RKO (cell line): Measurements from ENCODE around the gene MRPL12.

ENCODE experiments used
- DNase-seq: peaks from one replicate; pipeline ENCODE4 v3.0.0-alpha.2; 2016; ENCODE audit warnings: low spot score

MRPL12 gene

DNA sequence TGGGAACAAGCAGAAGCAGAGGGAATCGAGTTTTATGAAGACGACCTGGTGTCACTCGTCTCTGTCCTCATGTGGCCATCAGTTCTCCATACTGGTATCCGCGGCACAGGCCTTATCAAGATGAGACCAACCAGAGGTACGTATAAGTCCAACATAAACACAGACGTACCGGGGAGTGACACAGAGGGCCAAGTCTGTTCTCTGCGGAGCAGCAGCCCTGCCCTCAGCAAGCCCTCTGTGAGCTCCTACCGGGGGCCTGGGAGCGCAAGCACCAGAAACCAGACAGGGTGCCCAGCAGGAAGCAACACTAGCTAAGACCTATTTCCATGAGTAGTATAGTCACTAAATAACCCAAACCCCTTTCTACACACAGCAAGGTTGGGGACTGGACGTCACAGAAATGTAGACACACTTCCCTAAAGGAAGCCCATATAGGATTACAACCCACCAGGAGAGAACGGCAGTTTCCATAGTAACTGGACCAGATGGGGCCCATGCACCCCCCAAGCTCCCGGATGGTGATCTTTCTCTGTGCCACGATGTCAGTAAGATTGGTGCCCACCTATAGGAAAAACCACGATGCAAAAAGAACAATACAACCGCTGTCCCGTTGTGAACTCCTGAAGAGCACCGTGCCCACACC is 20.5 kb upstream of the MRPL12 start:
- peak; percentile 45 for DNase-seq

DNA sequence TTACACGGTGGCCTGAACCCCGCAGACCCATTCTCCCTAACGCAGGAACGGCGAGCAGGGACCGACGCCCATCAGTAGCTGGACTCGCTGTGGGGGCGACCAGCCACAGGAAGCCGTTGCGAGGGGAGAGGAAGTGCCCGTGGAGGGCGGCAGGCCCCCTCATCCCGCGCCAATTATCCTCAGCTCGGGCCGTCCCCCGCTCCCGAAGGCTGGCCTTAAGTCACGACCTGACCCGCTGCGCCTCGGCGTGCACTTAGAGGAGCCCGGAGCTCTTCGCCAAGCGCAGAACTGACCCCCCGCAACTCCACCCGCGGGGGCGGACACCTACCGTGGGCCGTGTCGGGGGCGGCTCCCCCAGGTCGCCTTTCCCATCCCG is 20.0 kb upstream of the MRPL12 start:
- DNase-seq = no peak

DNA sequence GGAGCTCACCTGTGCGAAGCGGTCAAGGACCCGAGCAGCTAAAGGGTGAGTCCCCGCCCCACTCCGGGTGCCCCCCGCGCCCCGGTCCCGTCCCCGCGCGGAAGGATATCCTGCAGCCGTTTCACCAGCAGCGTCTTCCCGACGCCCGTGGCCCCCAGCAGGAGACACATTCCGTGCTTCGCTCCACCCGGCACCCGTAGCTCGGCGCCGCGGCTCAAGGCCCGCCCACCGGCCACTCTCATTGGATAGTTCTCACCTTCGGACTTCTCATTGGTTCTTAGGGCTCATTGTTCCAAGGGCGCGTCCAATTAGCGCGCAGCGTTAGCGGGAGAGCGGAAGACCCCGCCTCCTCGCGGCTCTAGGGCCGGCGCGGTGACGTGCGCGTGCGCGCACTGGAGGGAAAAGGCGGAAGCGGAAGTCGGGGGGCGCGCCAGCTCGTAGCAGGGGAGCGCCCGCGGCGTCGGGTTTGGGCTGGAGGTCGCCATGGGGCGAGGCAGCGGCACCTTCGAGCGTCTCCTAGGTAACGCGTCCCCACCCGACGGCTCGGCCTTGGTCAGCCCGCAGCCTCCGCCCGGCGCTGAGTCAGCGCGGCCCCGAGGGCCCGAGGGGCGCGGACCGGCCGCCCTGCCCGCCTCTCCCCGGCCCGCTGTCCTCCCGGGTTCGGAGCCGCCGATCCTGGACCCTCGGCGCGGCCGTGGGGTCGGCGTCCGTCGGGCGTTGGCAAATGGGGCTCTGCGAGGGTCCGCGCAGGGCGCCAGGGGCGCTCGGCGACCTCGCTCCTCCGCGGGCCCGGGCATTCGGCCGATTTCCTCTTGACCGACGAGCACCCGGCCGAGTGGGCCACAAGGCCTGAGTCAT is 19.4 kb upstream of the MRPL12 start, which contains the start of the genes ARL16 and HGS:
Gene ARL16, minus strand, starts transcription at position 214 of the 858 bp plus-strand sequence. Its CDS starts 44 bp downstream, at position 170.
Gene HGS, plus strand, starts transcription at position 428 of the 858 bp plus-strand sequence. Its CDS starts 56 bp downstream, at position 484.
- peak; percentile 98 for DNase-seq

DNA sequence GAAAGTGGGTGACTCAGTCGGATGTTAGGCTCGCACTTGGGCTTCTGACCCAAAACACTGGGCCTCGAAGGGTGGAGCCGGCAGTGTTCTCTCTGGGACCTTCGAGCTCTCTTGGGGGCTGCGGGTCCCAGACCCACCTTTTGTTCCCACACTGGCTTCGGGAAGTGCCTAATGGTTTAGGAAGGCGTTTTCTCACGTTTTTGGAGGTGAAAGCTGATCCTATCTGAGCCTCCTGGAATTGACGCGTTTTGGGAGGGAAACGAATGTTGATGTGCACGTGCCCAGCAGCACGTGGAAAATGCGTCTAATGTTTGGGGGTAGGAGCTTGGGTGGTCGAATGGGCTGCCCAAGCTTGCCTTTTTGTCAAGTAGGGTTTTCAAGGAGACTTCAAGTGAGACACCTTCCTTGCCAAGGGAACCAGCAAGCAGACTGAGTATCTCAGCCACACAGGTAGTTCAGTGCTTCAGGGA is 18.7 kb upstream of the MRPL12 start:
- no peak for DNase-seq

DNA sequence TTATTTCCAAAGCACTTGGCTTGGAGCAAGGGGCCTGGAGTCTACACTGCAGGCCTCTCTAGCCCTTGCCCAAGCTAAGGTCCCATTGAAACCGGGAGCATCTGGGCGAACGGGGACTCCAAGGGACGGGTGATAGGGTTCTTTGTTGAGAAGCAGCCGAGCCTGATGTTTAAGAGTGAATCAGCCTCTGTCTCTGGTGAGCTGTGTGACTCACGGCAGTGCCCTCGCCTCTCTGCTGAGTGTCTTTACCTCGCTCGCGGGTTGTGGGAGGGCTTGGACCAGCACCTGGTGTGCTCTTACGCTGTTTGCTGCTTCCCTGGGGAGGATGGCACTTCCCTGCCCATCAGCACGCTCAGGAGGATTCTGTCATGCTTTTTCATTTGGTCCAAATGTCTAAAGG is 18.1 kb upstream of the MRPL12 start:
- peak; percentile 91 for DNase-seq

DNA sequence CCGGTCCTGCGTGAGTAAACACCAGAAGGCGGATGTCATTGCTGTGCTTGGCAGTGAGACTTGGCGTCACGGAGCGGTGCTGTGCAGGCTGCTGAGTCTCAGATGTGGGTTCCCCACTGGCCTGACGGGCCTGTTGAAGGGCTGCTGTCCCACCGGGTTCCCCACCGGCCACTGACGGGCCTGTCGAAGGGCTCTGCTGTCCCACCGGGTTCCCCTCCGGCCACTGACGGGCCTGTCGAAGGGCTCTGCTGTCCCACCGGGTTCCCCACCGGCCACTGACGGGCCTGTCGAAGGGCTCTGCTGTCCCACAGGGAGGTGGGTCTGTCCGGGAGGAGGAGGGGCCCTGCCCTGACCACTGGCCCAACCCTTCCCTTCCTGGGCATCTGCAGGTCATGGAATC is 16.6 kb upstream of the MRPL12 start:
- no peak for DNase-seq

DNA sequence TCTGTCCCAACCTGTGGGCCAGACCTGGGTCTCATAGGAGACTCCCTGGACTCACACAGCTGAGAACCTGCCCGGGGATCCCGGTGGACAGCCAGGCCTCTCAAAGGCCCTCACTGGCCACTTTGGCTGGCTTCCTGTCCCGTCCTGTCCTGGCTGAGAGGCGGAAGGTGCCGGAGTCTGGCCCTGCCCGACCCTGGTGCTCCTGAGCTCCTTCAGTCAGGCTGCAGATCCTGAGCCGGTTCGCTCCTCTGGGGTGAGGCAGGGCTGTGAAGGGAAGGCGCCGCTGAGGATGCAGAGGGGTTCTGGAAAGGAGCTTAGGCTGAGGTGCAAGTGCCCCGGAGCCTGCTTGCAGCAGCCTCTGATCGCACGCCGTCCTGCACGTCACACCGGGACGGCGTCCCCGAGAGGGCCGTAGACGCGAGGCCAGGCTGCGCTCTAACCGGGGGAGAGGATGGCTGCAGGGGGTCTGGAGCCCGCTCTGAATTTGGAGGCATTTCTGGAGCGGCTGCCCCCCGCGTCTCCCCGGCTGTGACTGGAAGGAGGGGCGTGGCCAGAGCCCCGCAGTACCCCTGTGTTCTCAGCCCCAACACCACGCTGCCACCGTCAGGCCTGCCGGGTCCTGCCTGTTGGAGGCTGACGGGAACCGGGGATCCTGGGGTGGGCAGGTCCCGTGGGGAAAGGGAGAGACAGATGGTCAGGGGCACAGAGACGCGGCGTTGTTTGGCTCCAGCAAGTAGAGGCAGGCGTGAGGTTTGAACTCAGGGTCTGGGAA is 15.2 kb upstream of the MRPL12 start:
- DNase-seq = no peak

DNA sequence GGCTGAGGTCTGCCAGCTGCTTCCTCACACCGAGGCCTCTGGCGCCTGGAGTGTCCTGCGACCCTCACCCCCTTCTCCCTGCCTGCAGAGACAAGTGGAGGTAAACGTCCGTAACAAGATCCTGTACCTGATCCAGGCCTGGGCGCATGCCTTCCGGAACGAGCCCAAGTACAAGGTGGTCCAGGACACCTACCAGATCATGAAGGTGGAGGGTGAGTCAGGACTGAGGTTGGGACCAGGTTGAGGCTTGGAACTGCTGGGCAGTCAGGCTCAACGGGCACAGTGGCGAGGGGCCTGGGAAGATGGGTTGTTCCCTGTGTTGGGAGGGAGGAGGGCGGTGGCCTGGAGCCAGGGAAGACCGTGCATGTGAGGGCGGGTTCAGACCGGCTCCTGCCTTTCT is 14.6 kb upstream of the MRPL12 start:
- no peak for DNase-seq

DNA sequence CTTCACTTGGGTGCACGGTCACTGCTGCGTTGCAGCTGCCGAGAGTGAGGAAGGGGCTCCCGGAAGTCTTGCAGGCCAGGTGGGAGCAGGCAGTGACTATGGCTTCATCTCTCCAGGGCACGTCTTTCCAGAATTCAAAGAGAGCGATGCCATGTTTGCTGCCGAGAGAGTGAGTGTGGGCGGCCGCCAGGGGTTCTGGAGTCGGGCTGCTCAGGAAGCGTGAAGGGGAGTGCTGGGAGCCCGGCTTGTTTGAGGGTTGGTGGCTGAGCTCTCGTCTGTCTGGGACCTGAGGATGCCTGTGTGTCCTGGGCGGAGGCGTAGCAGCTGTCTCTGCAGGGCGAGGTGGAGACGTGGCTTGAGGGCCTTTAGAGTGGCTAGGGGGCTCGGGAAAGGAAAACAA is 13.1 kb upstream of the MRPL12 start:
- no peak for DNase-seq

DNA sequence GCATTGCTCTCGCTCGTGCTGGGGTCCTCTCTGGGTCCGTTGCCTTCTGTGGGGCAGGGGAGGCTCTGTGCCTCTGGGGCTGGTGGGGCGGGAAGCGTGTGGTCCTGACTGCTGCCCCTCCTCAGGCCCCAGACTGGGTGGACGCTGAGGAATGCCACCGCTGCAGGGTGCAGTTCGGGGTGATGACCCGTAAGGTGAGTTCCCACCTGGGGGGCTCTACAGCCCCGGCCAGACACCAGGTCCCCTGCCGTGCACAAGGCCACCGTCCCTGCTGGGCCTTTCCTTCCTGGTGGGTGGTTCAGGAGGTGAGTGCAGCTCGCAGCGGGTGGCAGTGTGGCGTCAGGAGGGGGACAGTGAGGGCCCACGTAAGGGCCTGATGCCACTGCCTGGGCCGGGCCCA is 12.6 kb upstream of the MRPL12 start:
- DNase-seq = no peak

DNA sequence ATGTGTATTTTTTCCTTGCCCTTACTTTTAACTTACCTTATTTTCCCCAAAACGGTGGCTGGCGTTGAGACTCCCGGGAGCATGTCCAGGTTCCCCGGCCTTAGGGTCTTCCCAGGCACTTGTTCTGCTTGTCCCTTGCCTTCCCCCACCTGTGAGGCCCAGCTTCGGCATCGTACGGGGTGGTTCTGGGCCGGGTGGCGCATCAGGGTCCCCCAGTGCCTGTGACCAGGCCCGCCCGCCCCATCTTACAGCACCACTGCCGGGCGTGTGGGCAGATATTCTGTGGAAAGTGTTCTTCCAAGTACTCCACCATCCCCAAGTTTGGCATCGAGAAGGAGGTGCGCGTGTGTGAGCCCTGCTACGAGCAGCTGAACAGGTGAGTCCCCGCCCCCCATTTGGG is 12.0 kb upstream of the MRPL12 start:
- no peak for DNase-seq

DNA sequence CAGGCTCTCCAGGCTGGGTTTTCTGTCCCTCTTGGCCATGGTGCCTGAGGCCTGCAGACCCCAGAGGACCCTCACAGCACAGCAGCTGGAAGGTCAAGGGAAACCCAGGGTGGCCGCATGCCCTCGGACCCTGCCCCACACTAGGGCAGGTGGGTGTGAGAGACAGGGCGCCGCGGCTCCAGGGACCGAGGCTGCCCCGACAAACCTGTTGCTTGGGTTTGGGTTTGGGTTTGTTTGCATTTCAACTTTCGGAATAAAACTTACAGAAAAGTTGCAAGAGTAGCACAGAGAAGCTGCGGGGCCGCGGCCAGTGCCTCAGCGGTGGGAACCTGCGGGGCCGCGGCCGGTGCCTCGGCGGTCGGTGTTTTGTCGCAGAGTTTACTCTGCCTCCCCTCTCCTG is 11.6 kb upstream of the MRPL12 start:
- no peak for DNase-seq

DNA sequence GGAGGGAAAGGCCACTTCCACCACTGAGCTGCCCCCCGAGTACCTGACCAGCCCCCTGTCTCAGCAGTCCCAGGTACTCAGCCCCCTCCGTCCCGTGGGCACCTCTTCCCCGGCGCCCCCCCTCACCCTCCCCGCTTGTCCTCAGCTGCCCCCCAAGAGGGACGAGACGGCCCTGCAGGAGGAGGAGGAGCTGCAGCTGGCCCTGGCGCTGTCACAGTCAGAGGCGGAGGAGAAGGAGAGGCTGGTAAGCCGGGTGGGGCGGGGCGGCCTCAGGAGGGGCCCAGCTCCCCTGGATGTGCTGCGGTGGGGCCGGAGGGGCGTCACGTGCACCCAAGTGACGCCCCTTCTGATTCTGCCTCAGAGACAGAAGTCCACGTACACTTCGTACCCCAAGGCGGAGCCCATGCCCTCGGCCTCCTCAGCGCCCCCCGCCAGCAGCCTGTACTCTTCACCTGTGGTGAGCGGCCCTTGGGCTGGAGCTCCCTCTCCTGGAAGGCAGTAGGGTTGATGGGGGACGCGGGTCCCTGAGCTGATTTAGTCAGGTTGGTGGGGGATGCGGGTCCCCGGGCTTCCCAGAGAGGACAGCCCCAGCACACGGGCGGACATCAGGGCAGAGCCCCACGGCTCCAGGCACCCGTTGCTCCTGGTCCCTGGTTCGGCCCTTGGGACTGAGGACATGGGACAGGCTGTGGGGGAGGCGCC is 9.5 kb upstream of the MRPL12 start:
- no peak for DNase-seq

DNA sequence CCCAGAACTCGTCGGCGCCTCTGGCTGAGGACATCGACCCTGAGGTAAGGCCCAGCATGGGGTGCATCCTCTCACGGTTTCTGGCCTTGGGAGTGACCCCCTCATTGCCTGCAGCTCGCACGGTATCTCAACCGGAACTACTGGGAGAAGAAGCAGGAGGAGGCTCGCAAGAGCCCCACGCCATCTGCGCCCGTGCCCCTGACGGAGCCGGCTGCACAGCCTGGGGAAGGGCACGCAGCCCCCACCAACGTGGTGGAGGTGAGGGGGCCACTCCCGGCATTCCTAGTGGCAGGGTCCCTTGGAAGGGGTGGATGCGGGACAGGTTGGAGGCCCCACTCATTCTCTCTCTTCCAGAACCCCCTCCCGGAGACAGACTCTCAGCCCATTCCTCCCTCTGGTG is 8.4 kb upstream of the MRPL12 start:
- DNase-seq = no peak

DNA sequence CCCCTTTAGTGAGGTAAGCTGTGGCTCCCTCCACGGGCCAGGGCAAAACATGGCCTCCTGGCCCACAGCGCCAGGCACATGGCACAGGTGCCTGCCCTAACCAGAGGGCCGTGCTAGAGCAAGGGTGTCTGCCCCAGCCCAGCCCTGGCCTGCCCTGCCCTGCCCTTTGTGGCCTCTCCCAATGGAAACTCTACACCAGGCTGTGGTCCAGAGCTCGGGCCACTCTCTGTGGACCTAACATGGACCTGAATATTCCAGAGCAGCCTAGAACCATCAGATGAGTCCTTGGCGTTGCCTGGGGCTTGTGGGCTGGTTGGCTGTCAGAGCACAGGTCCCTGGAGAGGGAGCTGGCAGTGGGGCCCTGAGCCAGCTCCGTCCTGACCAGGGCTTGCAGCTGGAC is 8.0 kb upstream of the MRPL12 start:
- no peak for DNase-seq

DNA sequence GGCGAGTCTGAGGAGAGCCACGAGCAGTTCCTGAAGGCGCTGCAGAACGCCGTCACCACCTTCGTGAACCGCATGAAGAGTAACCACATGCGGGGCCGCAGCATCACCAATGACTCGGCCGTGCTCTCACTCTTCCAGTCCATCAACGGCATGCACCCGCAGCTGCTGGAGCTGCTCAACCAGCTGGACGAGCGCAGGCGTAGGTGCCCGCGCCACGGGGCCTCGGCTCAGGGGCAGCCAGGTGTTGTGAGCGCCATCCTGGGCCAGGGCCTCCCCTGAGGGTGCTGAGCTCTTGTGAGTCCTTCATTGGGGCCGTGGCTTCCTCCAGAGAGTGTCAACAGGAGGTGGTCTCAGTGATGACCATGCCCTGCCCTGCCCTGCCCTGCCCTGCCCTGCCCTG is 7.4 kb upstream of the MRPL12 start:
- DNase-seq = no peak

DNA sequence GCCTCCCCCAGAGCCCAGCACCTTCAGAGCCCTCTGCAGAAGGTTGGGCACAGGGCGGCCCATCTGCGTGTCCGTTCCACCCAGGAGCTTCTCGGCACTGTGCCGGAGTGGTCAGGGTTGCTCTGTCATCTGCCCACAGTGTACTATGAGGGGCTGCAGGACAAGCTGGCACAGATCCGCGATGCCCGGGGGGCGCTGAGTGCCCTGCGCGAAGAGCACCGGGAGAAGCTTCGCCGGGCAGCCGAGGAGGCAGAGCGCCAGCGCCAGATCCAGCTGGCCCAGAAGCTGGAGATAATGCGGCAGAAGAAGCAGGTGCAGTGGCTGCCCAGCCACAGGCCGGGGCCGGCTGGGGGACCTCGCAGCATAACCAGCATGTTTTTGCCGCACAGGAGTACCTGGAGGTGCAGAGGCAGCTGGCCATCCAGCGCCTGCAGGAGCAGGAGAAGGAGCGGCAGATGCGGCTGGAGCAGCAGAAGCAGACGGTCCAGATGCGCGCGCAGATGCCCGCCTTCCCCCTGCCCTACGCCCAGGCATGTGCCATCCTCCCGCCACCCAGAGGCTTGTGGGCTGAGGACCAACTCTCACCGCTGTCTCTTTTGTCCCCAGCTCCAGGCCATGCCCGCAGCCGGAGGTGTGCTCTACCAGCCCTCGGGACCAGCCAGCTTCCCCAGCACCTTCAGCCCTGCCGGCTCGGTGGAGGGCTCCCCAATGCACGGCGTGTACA is 6.8 kb upstream of the MRPL12 start:
- DNase-seq = no peak

DNA sequence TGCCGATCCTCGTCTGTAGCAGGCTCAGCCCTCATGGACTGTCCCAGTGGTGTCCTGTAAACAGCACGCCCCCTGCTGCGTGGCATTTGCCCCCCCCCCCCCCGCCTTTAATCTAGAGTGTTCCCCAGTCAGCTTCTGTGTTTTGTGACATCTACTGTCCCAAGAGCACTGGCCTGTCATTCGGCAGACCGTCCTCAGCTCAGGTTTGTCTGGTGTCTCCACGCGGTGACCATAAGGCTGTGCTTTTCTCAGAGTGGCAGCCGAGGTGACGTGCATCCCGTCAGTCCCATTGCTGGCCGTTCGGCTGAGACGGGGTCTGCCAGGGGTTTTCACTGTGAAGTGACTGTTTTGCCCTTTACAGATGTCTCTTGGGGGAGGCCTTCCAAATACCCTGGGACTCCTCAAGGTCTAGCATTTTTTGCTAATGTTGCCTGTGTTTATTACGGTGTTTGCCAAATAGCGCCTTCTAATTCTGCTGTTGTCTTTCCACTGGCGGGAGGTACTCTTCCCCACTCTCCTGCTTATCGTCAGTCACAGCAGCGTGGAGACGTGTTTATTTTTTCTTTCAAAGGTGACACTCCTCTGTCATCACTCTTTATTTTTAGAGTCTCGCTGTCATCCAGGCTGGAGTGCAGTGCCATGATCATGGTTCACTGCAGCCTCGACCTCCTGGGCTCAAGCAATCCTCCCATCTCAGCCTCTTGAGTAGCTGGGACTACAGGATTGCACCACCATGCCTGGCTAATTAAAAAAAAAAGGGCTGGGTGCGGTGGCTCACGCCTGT is 5.7 kb upstream of the MRPL12 start:
- no peak for DNase-seq

DNA sequence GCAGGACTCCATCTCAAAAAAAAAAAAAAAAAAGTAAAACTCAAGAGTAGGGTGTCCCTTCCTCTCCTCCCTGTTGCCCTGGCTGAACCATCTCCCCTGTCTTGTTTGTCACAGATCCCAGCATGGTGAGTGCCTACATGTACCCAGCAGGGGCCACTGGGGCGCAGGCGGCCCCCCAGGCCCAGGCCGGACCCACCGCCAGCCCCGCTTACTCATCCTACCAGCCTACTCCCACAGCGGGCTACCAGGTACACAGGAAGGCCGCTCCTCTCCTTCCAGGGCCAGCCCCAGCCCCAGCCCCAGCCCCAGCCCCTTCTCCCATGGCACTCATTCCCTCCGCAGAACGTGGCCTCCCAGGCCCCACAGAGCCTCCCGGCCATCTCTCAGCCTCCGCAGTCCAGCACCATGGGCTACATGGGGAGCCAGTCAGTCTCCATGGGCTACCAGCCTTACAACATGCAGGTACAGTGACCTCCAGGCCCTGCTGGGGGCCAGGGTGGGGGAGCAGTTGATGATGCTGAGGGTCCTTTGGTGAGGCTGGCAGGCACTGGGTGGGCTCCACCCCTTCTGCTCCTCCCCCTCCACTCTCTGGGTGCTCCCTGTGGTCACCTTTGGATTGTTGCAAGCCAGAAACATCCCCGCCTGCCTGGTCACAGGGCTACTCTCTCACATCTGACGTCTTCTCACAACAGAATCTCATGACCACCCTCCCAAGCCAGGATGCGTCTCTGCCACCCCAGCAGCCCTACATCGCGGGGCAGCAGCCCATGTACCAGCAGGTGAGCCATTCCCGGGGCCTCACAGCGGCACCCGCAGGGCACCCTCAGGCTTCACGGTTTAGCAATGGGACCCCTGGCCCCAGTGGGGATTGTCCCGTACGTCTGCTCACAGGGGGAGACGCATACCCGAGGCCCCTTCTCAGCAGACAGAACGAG is 2.5 kb upstream of the MRPL12 start:
- DNase-seq = no peak
